ENCODE data around the gene UBN1.

GRCh38 chr16:4917117-4917516 lies 69.8 kb downstream of the UBN1 start:
- TF ChIP-seq YY1 (IDR thresholded peaks at IDR 0.05; ENCODE audit: insufficient read depth, insufficient read length) (no peak), ZNF274 (IDR thresholded peaks at IDR 0.05; ENCODE audit: low read depth, low read length) (no peak), SUZ12 (IDR thresholded peaks at IDR 0.05; ENCODE audit: extremely low read depth, insufficient read depth, insufficient read length) (no peak)
